Neuron (in vitro differentiated cells): ENCODE measurements around the gene TARBP1.

Source experiments
- H2AFZ ChIP-seq: one replicate; pipeline ENCODE4 v1.6.1; 2013; ENCODE audit warnings: low read depth, mild to moderate bottlenecking, inconsistent platforms, low read length, moderate library complexity
- H3K27me3 ChIP-seq: one replicate; pipeline ENCODE4 v1.6.1; 2013; ENCODE audit warnings: low read length; ENCODE audit not compliant: insufficient read depth
- H3K36me3 ChIP-seq: one replicate; pipeline ENCODE4 v1.6.1; 2013; ENCODE audit warnings: low read length; ENCODE audit not compliant: insufficient read depth
- H3K4me1 ChIP-seq: one replicate; pipeline ENCODE4 v1.6.1; 2013; ENCODE audit warnings: low read length; ENCODE audit not compliant: insufficient read depth
- H3K4me3 ChIP-seq: 2 replicates; pipeline ENCODE4 v1.5.1; 2013; ENCODE audit warnings: mild to moderate bottlenecking, low read length, moderate library complexity
- H3K9me3 ChIP-seq: one replicate; pipeline ENCODE4 v1.6.1; 2013; ENCODE audit warnings: low read length

The TARBP1 gene

GRCh38 chr1:234467821-234468220 is 11.2 kb downstream of the TARBP1 start:
- peaks cover 5% of the 10 kb centered on the region for H3K36me3 ChIP-seq
- H3K4me1 ChIP-seq = no peaks in the 10 kb centered on the region
- H3K9me3 ChIP-seq = peaks cover 1% of the 10 kb centered on the region
- H3K27me3 ChIP-seq = no peaks in the 10 kb centered on the region
- H2AFZ ChIP-seq = no peak overlapping the region
- no peak overlapping the region for H3K4me3 ChIP-seq

DNA sequence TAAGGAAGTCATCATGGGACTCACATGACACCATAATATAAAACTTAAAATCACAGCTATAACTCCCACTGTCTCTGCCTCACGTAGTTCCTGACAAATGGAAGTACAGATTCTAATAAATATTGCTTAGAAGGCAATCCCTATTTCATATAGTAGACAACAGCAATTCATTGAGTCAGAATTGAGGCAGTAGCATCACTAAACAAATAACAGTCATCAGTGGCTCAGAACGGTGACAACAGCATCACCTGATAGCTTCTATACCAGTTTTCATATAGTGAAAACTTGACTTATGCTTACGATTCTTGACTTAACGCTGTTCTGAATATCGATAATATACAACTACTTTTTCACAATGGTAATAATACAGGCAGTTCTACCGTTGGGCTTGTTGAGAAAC is 12.0 kb downstream of the TARBP1 start:
- H3K36me3 ChIP-seq = peaks cover 6% of the 10 kb centered on the region
- H3K9me3 ChIP-seq = peaks cover 2% of the 10 kb centered on the region
- no peak overlapping the region for H3K4me3 ChIP-seq
- H3K4me1 ChIP-seq = no peaks in the 10 kb centered on the region
- H3K27me3 ChIP-seq = no peaks in the 10 kb centered on the region
- H2AFZ ChIP-seq = no peak overlapping the region

DNA sequence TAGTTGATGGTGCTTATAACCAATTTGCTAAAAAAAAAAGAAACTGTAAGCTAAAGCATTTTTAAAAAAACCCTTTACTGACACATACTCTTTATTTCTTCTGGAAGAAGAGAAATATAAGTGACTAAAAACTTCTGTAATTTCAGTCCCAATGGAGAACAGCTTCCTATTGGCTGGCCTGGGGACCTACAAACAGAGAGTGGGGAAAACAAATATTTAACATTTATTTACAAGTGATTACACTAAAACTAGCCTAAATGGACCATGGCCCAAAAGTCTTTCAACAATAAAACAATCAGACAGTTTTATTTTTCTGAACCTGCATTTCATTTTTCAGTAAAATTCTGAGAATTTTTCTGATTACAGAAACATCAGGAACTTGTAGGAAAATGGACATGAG is 15.2 kb downstream of the TARBP1 start:
- H2AFZ ChIP-seq = no peak overlapping the region
- no peaks in the 10 kb centered on the region for H3K27me3 ChIP-seq
- H3K4me3 ChIP-seq = no peak overlapping the region
- H3K9me3 ChIP-seq = peaks cover 2% of the 10 kb centered on the region
- H3K36me3 ChIP-seq = peaks cover 11% of the 10 kb centered on the region
- no peaks in the 10 kb centered on the region for H3K4me1 ChIP-seq

GRCh38 chr1:234460652-234461051 is 18.3 kb downstream of the TARBP1 start:
- no peaks in the 10 kb centered on the region for H3K4me1 ChIP-seq
- peaks cover 2% of the 10 kb centered on the region for H3K9me3 ChIP-seq
- H2AFZ ChIP-seq = no peak overlapping the region
- H3K27me3 ChIP-seq = no peaks in the 10 kb centered on the region
- peaks cover 18% of the 10 kb centered on the region for H3K36me3 ChIP-seq
- H3K4me3 ChIP-seq = no peak overlapping the region

DNA sequence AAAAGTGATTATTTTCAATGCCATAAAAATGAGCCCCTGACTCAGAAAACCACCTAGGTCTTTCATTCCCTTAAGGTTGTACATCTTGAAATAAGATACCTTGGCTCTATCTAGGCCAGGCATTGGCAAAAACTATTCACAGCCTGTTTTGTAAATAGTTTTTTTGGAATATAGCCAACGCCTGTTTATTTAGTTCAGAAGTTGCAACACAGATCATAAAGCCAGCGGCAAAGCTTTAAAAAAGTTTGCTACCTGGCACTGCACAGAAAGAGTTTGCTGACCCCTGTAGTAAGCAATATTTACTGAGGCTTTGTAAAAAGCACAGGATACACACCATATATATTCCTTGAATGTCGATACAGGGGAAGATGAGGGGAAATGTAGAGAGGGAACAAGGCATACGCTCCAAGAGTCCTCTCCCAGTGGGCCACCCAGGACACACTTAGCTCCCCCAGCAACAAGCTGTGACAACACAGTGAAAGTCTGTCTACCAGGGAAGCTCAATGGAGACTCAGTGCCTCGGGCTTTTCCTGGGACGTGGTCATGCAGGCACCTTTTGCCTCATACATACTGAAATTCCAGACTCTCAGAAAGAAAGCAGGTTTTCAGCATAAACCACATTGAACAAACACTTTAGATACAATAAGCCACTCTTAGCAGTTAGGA is 20.5 kb downstream of the TARBP1 start:
- H3K27me3 ChIP-seq = no peaks in the 10 kb centered on the region
- peaks cover 2% of the 10 kb centered on the region for H3K9me3 ChIP-seq
- H3K36me3 ChIP-seq = peaks cover 15% of the 10 kb centered on the region
- H3K4me3 ChIP-seq = no peak overlapping the region
- H2AFZ ChIP-seq = no peak overlapping the region
- H3K4me1 ChIP-seq = no peaks in the 10 kb centered on the region

DNA sequence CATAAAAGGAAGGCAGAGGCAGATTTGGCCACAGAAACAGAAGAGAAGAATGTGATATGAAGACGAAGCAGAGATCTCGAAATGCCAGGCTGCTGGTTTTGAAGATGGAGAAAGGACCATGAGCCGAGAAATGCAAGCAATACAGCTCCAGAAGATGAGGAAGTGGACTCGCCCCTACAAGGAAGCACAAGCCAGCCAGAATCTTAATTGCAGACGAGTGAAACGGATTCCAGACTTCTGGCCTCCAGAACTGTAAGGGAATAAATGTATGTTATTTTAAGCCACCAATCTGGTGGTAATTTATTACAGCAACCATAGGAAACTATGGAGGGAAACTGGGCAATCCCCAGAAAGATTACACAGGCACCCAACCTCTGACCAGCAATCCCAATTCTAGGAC is 24.1 kb downstream of the TARBP1 start:
- Histone ChIP-seq H3K4me1 (no peaks in the 10 kb centered on the region), H2AFZ (no peak overlapping the region), H3K27me3 (no peaks in the 10 kb centered on the region), H3K36me3 (peaks cover 15% of the 10 kb centered on the region), H3K4me3 (no peak overlapping the region), H3K9me3 (no peaks in the 10 kb centered on the region)

- no peaks in the 10 kb centered on the region for H3K4me1 ChIP-seq
- H3K36me3 ChIP-seq = peaks cover 14% of the 10 kb centered on the region
- H3K27me3 ChIP-seq = no peaks in the 10 kb centered on the region
- no peak overlapping the region for H3K4me3 ChIP-seq
- no peak overlapping the region for H2AFZ ChIP-seq
- no peaks in the 10 kb centered on the region for H3K9me3 ChIP-seq
Measured at GRCh38 chr1:234452406-234452965, 26.5 kb downstream of the TARBP1 start.

DNA sequence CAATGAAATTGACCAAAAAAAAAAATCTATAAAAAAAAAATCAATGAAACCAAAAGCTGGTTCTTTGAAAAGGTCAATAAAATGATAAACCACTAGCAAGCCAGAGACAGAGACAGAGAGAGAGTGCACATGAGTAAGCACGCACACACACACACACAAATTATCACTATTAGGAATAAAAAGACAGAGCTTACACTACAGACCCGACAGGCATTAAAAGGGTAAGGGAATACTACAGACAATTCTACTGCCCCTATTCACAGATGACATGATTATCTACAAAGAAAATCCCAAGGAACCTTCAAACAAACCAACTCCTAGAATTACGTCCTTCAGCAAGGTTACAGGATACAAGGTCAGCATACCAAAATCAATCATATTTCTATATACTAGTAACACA is 38.6 kb downstream of the TARBP1 start:
- Histone ChIP-seq H3K27me3 (no peaks in the 10 kb centered on the region), H3K4me3 (no peak overlapping the region), H3K36me3 (peaks cover 17% of the 10 kb centered on the region), H2AFZ (no peak overlapping the region), H3K4me1 (no peaks in the 10 kb centered on the region), H3K9me3 (peaks cover 7% of the 10 kb centered on the region)

- Histone ChIP-seq H3K36me3 (peaks cover 4% of the 10 kb centered on the region), H3K27me3 (no peaks in the 10 kb centered on the region), H3K9me3 (peaks cover 7% of the 10 kb centered on the region)
Measured at GRCh38 chr1:234438579-234438978, 40.4 kb downstream of the TARBP1 start.

GRCh38 chr1:234437423-234438171 is 41.4 kb downstream of the TARBP1 start:
- no peak overlapping the region for H3K4me3 ChIP-seq
- H3K27me3 ChIP-seq = no peaks in the 10 kb centered on the region
- peaks cover 6% of the 10 kb centered on the region for H3K4me1 ChIP-seq
- no peaks in the 10 kb centered on the region for H3K36me3 ChIP-seq
- no peak overlapping the region for H2AFZ ChIP-seq
- H3K9me3 ChIP-seq = peaks cover 7% of the 10 kb centered on the region

More at GRCh38 chr1:234438579-234438978, 40.4 kb downstream of the TARBP1 start:
- no peak overlapping the region for H3K4me3 ChIP-seq
- H3K4me1 ChIP-seq = peaks cover 6% of the 10 kb centered on the region
- no peak overlapping the region for H2AFZ ChIP-seq

DNA sequence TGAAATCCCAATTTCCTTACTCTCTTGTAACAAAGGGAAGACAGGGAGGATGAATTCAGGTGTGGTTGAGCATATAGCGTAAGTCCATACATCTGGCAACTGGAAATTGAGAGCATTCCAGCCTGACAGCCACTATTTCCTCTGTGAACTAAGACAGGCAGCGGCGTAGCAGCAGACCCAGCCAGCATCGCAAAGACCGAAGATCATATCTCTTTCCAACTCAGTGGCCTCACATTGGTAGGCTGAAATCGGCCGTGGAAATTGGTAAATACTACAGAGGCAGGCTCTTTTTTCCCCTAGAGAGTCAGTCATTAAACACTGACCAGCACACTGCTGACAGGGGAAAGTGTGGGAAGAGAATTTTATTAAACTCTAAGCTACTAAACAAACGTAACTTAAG is 43.4 kb downstream of the TARBP1 start:
- Histone ChIP-seq H3K27me3 (no peaks in the 10 kb centered on the region), H3K4me1 (peaks cover 6% of the 10 kb centered on the region), H2AFZ (no peak overlapping the region), H3K9me3 (peaks cover 4% of the 10 kb centered on the region), H3K4me3 (no peak overlapping the region), H3K36me3 (no peaks in the 10 kb centered on the region)

DNA sequence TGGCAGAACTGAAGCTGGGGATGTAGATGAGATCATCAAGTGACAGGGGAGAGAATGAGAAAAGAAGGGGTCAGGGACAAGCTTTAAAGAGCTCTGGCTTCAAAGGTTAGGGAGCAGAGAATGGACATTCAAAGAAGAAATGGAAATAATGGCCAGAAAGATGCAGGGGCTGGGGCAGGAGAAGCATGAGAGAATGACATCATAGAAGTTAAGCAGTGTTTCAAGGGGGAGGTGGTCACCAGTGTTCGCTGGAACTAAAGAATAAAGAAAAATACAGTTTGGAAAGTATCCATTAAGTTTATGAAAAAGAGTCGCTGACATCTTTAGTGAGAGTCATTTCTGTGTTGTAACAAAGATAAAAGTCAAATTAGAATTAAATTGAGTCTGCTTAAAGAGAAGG is 44.3 kb downstream of the TARBP1 start:
- H3K36me3 ChIP-seq = no peaks in the 10 kb centered on the region
- no peaks in the 10 kb centered on the region for H3K27me3 ChIP-seq
- H3K4me1 ChIP-seq = peaks cover 6% of the 10 kb centered on the region
- H3K4me3 ChIP-seq = no peak overlapping the region
- H2AFZ ChIP-seq = no peak overlapping the region
- H3K9me3 ChIP-seq = peaks cover 4% of the 10 kb centered on the region

- Histone ChIP-seq H3K4me1 (peaks cover 6% of the 10 kb centered on the region), H2AFZ (no peak overlapping the region), H3K9me3 (no peaks in the 10 kb centered on the region), H3K36me3 (peaks cover 7% of the 10 kb centered on the region), H3K4me3 (no peak overlapping the region), H3K27me3 (no peaks in the 10 kb centered on the region)
Measured at GRCh38 chr1:234433563-234434285, 45.3 kb downstream of the TARBP1 start.
